Left forelimb (tissue), 1 donor: Measurements from ENCODE around the gene XYLT1.
A peak's percentile ranks its signal among the peaks of the same experiment; 100 is the strongest.
"Not testable (repeated sequence)": the region's sequence is repeated elsewhere in the genome, so short reads cannot be mapped to it uniquely, and the experiment has no call there.

Experiments
- DNase-seq: peaks from one replicate; pipeline ENCODE4 v3.0.0-alpha.2; 2018; ENCODE audit warnings: low spot score

Gene XYLT1

GRCh38 chr16:17470908-17471718 lies at the start of gene XYLT1:
TSS of gene XYLT1 (minus strand) at chr16:17470960. CDS start at chr16:17470796, 164 bp downstream.
- peak; percentile 81 for DNase-seq

GRCh38 chr16:17520111-17520510 lies 49.4 kb upstream of the XYLT1 start:
- no peak for DNase-seq

- DNase-seq = no peak
Measured at GRCh38 chr16:17519101-17519955, 48.6 kb upstream of the XYLT1 start.

DNA sequence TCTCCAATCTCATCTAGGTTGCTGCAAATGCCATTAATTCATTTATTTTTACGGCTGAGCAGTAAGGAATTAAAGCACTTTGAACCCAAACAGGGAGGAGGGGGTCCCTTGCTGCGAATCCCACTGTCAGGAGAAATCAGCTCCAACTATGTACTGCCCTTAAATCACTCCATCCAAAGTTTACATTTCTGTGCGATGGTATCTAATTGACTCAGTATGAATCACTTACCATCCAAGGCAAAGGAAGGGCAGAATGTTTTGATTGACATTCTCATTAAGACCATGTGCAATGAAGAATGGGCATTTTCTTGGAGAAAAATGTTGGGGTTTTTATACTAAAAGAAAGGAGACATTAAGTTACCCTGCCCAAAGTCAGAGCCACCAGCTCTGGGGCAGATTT lies 47.7 kb upstream of the XYLT1 start:
- DNase-seq = no peak

GRCh38 chr16:17515421-17516210 lies 44.9 kb upstream of the XYLT1 start:
- DNase-seq = no peak

- DNase-seq = no peak
Measured at GRCh38 chr16:17512636-17513220, 42.0 kb upstream of the XYLT1 start.

DNA sequence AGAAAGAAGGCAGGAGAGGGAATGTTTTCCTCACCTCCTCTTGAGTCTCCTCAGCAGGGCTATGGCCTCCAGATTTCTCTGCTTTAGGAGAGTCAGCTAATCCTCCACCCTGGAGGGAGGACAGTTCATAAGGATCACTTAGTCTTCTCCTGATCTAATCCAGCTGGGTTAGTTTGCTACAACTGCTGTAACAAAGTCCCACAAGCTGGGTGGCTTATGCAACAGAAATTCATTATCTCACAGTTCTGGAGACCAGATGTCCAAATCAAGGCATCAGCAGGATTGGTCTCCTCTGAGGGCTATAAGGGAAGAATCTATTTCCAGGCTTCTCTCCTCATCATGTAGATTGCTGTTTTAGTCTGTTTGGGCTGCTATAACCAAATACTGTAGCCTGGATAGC lies 40.6 kb upstream of the XYLT1 start:
- DNase-seq = no peak

DNA sequence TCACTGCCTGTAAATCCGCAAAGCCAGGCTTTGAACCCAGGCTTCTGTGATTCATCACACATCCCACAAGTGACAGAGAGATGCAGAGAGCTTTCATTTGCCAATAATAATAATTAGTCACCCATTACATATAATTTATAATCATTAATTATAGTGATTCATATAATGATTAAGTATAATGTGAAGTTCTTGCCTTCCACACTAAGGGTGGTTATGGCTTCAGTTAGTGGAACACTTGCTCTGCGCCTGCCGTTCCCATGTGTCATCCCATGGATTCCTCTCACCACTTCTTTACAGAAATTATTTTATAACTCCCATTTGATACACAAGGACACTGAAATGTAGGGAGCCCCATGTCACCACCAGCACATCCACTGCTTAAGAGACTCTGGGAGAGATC lies 39.8 kb upstream of the XYLT1 start:
- no peak for DNase-seq

DNA sequence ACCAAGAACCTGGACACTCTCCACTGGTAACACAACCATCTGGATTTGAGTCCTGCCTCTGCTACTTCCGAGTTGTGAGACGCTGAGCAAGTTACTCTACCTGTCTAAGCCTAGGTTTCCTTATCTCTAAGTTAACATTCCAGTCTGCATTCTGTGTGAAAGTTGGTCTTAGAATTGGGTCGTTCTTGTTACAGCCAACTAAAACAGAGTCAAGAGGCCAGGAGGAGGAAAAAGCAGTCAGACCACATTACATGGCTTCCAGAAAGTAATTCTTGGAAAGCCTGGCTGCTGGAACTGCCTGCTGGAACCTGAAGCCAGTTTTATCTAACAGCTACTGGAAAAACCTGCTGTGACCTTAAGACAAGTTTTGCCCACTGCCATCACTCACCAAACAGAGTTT lies 38.4 kb upstream of the XYLT1 start:
- DNase-seq = no peak

GRCh38 chr16:17508303-17508702 lies 37.5 kb upstream of the XYLT1 start:
- DNase-seq = no peak

DNA sequence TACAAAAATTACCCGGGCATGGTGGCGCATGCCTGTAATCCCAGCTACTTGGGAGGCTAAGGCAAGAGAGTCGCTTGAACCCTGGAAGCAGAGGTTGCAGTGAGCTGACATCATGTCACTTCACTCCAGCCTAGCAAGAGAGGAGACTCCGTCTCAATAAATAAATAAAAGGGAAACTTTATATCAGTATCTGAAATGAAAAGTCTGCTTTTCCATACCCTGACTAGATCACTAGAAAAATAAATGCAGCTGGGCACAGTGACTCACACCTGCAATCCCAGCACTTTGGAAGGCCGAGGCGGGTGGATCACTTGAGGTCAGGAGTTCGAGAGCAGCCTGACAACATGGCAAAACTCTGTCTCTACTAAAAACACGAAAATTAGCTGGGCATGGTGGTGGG lies 36.8 kb upstream of the XYLT1 start:
- DNase-seq = not testable (repeated sequence)

DNA sequence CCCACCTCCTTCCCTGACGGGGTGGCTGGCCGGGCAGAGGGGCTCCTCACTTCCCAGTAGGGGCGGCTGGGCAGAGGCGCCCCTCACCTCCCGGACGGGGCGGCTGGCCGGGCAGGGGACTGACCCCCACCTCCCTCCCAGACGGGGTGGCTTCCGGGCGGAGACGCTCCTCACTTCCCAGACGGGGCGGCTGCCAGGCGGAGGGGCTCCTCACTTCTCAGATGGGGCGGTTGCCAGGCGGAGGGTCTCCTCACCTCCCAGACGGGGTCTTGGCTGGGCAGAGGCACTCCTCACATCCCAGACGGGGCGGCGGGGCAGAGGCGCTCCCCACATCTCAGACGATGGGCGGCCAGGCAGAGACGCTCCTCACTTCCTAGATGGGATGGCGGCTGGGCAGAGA lies 35.1 kb upstream of the XYLT1 start:
- not testable (repeated sequence) for DNase-seq

- no peak for DNase-seq
Measured at GRCh38 chr16:17504050-17504449, 33.3 kb upstream of the XYLT1 start.

GRCh38 chr16:17503331-17503730 lies 32.6 kb upstream of the XYLT1 start:
- no peak for DNase-seq

- no peak for DNase-seq
Measured at GRCh38 chr16:17501321-17501720, 30.6 kb upstream of the XYLT1 start.

DNA sequence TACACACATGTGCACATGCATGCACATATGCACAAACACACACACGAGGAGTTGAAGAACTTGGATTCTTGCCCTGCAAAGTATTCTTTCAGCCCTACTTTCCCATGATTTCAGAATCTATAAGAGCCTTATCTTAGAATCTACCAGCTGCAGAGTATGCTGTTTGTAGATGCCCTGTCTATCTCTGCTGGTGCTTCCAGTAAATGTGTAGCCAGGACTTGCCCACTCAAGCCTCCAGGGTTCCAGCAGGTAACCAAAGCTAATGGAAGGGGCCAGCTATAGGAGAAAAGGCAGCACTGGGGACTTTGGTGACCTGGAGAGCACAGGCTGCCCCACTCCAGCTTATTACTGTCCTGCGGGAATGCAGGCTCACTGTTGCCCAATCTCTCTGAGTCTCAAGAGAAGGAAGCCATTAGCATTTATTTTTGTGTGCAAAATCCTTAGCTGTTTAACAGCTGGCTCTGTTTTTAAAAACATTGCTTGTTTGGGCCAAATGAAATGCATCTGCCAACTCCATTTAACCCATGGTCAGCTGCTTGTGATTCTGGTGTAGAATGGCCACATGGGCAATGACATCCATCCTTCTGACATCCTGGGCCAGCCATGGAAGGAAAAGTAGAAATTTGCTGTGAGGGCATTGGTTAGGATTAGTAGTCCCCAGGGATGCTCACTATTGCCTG lies 28.6 kb upstream of the XYLT1 start:
- DNase-seq = no peak

DNA sequence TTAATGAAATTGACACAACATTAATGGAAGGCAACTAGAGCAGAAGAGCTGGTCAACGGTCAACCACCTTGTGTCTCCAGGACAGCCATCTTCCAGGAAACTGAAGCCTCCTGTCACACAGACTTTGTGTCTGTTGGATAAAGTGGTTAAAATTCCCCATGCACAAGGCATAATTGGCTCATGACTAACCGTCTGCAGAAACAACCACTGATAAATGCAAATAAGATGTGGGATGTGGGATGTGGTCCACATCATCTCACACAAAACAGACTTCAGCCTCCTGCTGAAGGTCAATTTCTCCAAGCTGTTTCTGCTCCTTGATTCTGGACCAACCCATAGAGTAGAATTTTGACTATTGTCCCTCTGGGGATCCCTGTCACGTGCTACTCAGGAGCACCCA lies 26.9 kb upstream of the XYLT1 start:
- no peak for DNase-seq

DNA sequence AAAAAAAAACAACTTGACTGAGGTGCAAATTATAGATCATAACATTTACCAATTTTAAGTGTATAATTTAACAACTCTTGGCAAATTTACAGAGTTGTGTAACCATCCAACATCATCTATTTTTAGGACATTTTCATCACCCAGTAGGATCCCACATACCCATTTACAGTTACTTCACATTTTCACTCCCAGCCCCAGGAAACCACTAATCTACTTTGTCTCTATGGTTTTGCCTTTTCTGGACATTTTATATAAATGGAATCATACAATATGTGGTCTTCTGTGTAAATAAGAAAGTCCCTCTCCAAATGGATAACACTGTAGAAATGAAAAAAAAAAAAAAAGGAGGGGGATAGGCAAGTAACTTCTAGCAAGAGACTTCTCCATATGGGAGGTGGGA lies 26.1 kb upstream of the XYLT1 start:
- DNase-seq = no peak

- no peak for DNase-seq
Measured at GRCh38 chr16:17493012-17493411, 22.3 kb upstream of the XYLT1 start.

DNA sequence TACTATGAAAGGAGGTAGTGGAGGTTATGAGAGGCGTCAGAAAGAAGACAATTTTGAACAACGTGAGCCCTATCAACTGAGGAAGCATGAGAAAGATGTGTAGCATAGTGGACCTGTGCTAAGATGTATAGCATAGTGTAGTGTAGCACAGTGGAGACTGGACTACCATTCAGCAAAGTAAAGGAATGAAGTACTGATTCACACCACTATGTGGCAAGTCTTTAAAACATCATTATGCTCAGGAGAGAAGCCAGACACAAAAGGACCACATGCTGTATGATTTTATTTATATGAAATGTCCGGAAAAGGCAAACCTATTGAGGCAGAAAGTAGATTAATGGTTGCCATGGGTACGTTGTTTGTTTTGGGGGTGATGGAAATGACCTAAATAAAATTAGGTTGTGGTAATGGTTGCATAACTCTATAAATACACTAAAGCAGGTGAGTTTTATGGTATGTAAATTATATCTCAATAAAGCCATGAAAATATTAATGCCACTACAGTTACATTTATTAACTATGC lies 20.4 kb upstream of the XYLT1 start:
- no peak for DNase-seq

GRCh38 chr16:17488506-17488905 lies 17.7 kb upstream of the XYLT1 start:
- DNase-seq = no peak
